Measurements from ENCODE around the gene CTNNA1. TPM values are rescaled to one million over a fixed set of nuclear protein-coding genes. Genes with fewer than 3 reads are reported as not detected.

The CTNNA1 gene
- total RNA-seq, 4 donors from 2014 or later = 92.6 to 164 (median 114) TPM

DNA sequence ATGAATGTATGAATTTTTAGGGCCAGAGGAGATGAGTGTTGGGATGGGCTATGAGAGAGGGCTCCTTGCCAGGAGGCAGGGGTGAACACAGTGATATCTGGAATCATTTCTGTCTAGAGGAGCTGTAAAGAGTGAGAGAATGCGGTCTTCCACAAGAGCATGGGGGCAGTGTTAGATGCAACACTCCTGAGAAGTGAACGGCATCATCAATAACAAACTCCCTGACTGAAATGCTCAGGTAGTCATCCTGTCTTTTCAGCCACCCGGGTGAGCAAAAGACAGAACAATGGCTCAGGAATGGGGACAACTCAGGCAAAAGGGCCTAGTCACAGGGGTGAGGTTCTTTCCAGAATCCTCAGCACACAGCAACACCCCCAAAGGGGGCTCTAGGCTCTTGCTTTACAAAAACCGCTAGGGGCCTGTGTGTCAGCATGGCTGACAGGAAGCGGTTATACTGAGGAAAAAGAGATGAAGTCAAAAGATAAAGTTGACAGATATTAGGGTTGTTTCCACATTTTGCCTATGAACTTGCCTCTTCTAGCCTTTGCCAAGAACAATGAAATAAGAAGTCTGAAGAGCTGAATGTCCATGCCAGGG is 226.6 kb downstream of the CTNNA1 start:
- intact Hi-C loops (cut with DNase I; ENCODE audit: low total_unique reads) = no loop called here
- Histone ChIP-seq H3K4me1 (peaks cover 7% of the 10 kb centered on the region in 2 donors), H3K27ac (no peak overlapping the region), H3K4me3 (no peak overlapping the region), H3K9me3 (no peaks in the 10 kb centered on the region), H3K36me3 (no peaks in the 10 kb centered on the region), H3K27me3 (no peaks in the 10 kb centered on the region)
- DNase-seq (no peak), ATAC-seq (no peak)
- in situ Hi-C loops (cut with MboI; ENCODE audit: low sequenced_read_pairs in 4 of 4) = no loop called here
- TF ChIP-seq, protein P1, sequence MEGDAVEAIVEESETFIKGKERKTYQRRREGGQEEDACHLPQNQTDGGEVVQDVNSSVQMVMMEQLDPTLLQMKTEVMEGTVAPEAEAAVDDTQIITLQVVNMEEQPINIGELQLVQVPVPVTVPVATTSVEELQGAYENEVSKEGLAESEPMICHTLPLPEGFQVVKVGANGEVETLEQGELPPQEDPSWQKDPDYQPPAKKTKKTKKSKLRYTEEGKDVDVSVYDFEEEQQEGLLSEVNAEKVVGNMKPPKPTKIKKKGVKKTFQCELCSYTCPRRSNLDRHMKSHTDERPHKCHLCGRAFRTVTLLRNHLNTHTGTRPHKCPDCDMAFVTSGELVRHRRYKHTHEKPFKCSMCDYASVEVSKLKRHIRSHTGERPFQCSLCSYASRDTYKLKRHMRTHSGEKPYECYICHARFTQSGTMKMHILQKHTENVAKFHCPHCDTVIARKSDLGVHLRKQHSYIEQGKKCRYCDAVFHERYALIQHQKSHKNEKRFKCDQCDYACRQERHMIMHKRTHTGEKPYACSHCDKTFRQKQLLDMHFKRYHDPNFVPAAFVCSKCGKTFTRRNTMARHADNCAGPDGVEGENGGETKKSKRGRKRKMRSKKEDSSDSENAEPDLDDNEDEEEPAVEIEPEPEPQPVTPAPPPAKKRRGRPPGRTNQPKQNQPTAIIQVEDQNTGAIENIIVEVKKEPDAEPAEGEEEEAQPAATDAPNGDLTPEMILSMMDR (IDR thresholded peaks at IDR 0.05 in 4 of 5, conservative IDR thresholded peaks at IDR 0.05 in 1 of 5) = no peak
- TF ChIP-seq POLR2A (IDR thresholded peaks at IDR 0.05) = no peak

DNA sequence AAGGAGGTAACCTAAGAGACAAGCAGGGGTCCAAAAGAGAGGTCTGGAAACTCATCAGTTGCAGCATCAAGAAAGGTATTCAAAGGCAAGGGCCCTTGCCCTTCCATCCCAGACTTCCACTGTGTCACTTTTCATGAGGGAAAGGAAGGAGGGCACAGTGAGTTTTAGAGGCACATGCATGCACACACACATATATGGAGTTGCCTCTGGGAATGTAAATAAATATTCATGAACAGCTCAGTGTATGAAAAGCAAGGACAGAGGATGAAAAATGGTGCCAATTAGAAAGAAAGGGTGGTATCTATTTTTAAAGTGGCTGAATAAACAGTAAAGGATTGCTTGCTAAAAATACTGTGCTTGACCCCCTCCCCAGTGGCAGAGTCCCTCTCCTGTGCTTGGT is 227.2 kb downstream of the CTNNA1 start:
- intact Hi-C loops (cut with DNase I; ENCODE audit: low total_unique reads) (no loop called here), in situ Hi-C loops (cut with MboI; ENCODE audit: low sequenced_read_pairs in 4 of 4) (no loop called here)
- Histone ChIP-seq H3K27me3 (no peaks in the 10 kb centered on the region), H3K36me3 (no peaks in the 10 kb centered on the region), H3K9me3 (no peaks in the 10 kb centered on the region), H3K4me1 (peaks cover under 1% of the 10 kb centered on the region in 2 donors), H3K4me3 (no peak overlapping the region), H3K27ac (no peak overlapping the region)
- ATAC-seq (no peak), DNase-seq (no peak)
- TF ChIP-seq, protein P1 (IDR thresholded peaks at IDR 0.05 in 4 of 5, conservative IDR thresholded peaks at IDR 0.05 in 1 of 5) = no peak
- no peak for TF ChIP-seq POLR2A (IDR thresholded peaks at IDR 0.05)

DNA sequence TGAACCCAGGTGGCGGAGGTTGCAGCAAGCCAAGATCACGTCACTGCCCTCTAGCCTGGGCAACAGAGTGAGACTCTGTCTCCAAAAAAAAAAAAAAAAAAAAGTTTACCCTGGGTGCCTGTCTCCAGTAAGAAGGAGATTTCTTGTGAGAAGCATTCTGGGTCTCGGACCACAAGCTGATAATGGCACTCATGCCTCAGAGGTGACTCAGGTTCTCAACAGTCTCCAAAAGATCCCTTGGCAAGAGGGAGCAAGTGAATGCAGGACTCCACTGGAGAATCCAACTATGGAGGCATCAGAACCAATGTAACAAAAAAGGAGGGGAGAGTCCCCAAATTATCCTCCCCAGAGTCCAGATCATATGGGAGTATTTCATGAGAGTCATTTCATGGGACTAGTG is 227.9 kb downstream of the CTNNA1 start:
- Histone ChIP-seq H3K4me3 (no peak overlapping the region), H3K27me3 (no peaks in the 10 kb centered on the region), H3K27ac (no peak overlapping the region), H3K9me3 (no peaks in the 10 kb centered on the region), H3K4me1 (no peaks in the 10 kb centered on the region), H3K36me3 (no peaks in the 10 kb centered on the region)
- TF ChIP-seq, protein P1 (IDR thresholded peaks at IDR 0.05 in 4 of 5, conservative IDR thresholded peaks at IDR 0.05 in 1 of 5) = no peak
- no peak for TF ChIP-seq POLR2A (IDR thresholded peaks at IDR 0.05)
- intact Hi-C loops (cut with DNase I; ENCODE audit: low total_unique reads) = no loop called here
- DNase-seq = no peak
- no peak for ATAC-seq
- in situ Hi-C loops (cut with MboI; ENCODE audit: low sequenced_read_pairs in 4 of 4) = no loop called here

DNA sequence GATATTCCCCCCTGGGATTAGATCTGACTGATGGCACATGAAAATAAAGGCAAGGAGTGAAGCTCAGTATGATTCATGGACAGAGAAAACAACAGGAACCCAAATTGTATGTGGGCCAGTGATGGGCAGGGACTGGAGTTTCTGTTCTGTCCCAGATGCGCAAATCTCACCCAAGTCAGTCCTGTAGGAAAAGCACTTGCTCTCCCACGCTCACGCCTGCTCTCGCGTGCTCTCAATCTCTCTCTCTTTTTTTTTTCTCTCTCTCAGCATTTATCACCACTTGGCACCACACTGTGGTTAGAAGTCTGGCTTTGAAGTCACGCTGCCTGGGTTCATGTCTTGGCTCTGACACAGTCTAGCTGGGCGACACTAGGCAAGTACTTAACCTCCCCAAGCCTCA is 228.4 kb downstream of the CTNNA1 start:
- DNase-seq (no peak), ATAC-seq (no peak)
- in situ Hi-C loops (cut with MboI; ENCODE audit: low sequenced_read_pairs in 4 of 4) = no loop called here

More for the DNA sequence above, 228.4 kb downstream of the CTNNA1 start:
- intact Hi-C loops (cut with DNase I; ENCODE audit: low total_unique reads) = no loop called here
- no peak overlapping the region for H3K27ac ChIP-seq
- H3K27me3 ChIP-seq = no peaks in the 10 kb centered on the region
- H3K4me1 ChIP-seq = no peaks in the 10 kb centered on the region
- no peaks in the 10 kb centered on the region for H3K36me3 ChIP-seq
- H3K9me3 ChIP-seq = no peaks in the 10 kb centered on the region
- TF ChIP-seq, protein P1 (IDR thresholded peaks at IDR 0.05 in 4 of 5, conservative IDR thresholded peaks at IDR 0.05 in 1 of 5) = no peak
- TF ChIP-seq POLR2A (IDR thresholded peaks at IDR 0.05) = no peak
- H3K4me3 ChIP-seq = no peak overlapping the region
